Measurements from ENCODE around the gene ATP8A2.

The ATP8A2 gene

GRCh38 chr13:25881136-25881926, 509.6 kb downstream of the ATP8A2 start:
- Mint-ChIP-seq H3K27me3 (peaks cover 8% of the 10 kb centered on the region), H3K9me3 (no peaks in the 10 kb centered on the region), H3K27ac (ENCODE audit: low read depth) (no peak overlapping the region), H3K4me3 (no peak overlapping the region), H3K36me3 (ENCODE audit: insufficient read depth) (no peaks in the 10 kb centered on the region), H3K4me1 (peaks cover 13% of the 10 kb centered on the region)
- ATAC-seq (replicated peaks; ENCODE audit: extremely low read depth, poor library complexity, severe bottlenecking) (no peak), DNase-seq (ENCODE audit: low spot score in 2 of 2) (no peak)

GRCh38 chr13:25881971-25882451, 510.2 kb downstream of the ATP8A2 start:
- peaks cover 13% of the 10 kb centered on the region for H3K4me1 Mint-ChIP-seq
- DNase-seq (ENCODE audit: low spot score in 2 of 2) (no peak), ATAC-seq (replicated peaks; ENCODE audit: extremely low read depth, poor library complexity, severe bottlenecking) (no peak)
- H3K4me3 Mint-ChIP-seq = no peak overlapping the region
- no peak overlapping the region for H3K27ac Mint-ChIP-seq (ENCODE audit: low read depth)
- H3K36me3 Mint-ChIP-seq (ENCODE audit: insufficient read depth) = no peaks in the 10 kb centered on the region
- peaks cover 8% of the 10 kb centered on the region for H3K27me3 Mint-ChIP-seq
- H3K9me3 Mint-ChIP-seq = no peaks in the 10 kb centered on the region

GRCh38 chr13:25882466-25883357, 510.9 kb downstream of the ATP8A2 start:
- Mint-ChIP-seq H3K4me3 (no peak overlapping the region), H3K27ac (ENCODE audit: low read depth) (no peak overlapping the region), H3K4me1 (peaks cover 13% of the 10 kb centered on the region), H3K36me3 (ENCODE audit: insufficient read depth) (no peaks in the 10 kb centered on the region), H3K9me3 (no peaks in the 10 kb centered on the region), H3K27me3 (peaks cover 8% of the 10 kb centered on the region)
- DNase-seq (ENCODE audit: low spot score in 2 of 2) = no peak
- ATAC-seq (replicated peaks; ENCODE audit: extremely low read depth, poor library complexity, severe bottlenecking) = peak; percentile 64

GRCh38 chr13:25885418-25885817, 513.6 kb downstream of the ATP8A2 start:
- DNase-seq (ENCODE audit: low spot score in 2 of 2) = no peak
- Mint-ChIP-seq H3K4me3 (no peak overlapping the region), H3K27ac (ENCODE audit: low read depth) (peak overlapping the region; percentile 61), H3K9me3 (no peaks in the 10 kb centered on the region), H3K36me3 (ENCODE audit: insufficient read depth) (no peaks in the 10 kb centered on the region), H3K4me1 (peaks cover 13% of the 10 kb centered on the region), H3K27me3 (peaks cover 8% of the 10 kb centered on the region)
- ATAC-seq (replicated peaks; ENCODE audit: extremely low read depth, poor library complexity, severe bottlenecking) = no peak

- H3K9me3 Mint-ChIP-seq = no peaks in the 10 kb centered on the region
- H3K4me3 Mint-ChIP-seq = no peak overlapping the region
- no peaks in the 10 kb centered on the region for H3K36me3 Mint-ChIP-seq (ENCODE audit: insufficient read depth)
- no peak for ATAC-seq (replicated peaks; ENCODE audit: extremely low read depth, poor library complexity, severe bottlenecking)
- H3K27ac Mint-ChIP-seq (ENCODE audit: low read depth) = no peak overlapping the region
- H3K4me1 Mint-ChIP-seq = peaks cover 13% of the 10 kb centered on the region
- DNase-seq (ENCODE audit: low spot score in 2 of 2) = no peak
- H3K27me3 Mint-ChIP-seq = peaks cover 8% of the 10 kb centered on the region
These were observed 514.9 kb downstream of the ATP8A2 start for GRCh38 chr13:25886438-25887214.

GRCh38 chr13:25887962-25888655, 516.3 kb downstream of the ATP8A2 start:
- Mint-ChIP-seq H3K4me3 (no peak overlapping the region), H3K27me3 (peaks cover 8% of the 10 kb centered on the region), H3K4me1 (peaks cover 6% of the 10 kb centered on the region), H3K27ac (ENCODE audit: low read depth) (no peak overlapping the region), H3K36me3 (ENCODE audit: insufficient read depth) (no peaks in the 10 kb centered on the region), H3K9me3 (no peaks in the 10 kb centered on the region)
- ATAC-seq (replicated peaks; ENCODE audit: extremely low read depth, poor library complexity, severe bottlenecking) (peak; percentile 70), DNase-seq (ENCODE audit: low spot score in 2 of 2) (no peak)

- no peak overlapping the region for H3K4me3 Mint-ChIP-seq
- H3K27ac Mint-ChIP-seq (ENCODE audit: low read depth) = no peak overlapping the region
- DNase-seq (ENCODE audit: low spot score in 2 of 2) (no peak), ATAC-seq (replicated peaks; ENCODE audit: extremely low read depth, poor library complexity, severe bottlenecking) (no peak)
- no peaks in the 10 kb centered on the region for H3K36me3 Mint-ChIP-seq (ENCODE audit: insufficient read depth)
- no peaks in the 10 kb centered on the region for H3K9me3 Mint-ChIP-seq
- no peaks in the 10 kb centered on the region for H3K27me3 Mint-ChIP-seq
- H3K4me1 Mint-ChIP-seq = no peaks in the 10 kb centered on the region
These were observed 519.0 kb downstream of the ATP8A2 start for GRCh38 chr13:25890671-25891212.

- DNase-seq (ENCODE audit: low spot score in 2 of 2) (no peak), ATAC-seq (replicated peaks; ENCODE audit: extremely low read depth, poor library complexity, severe bottlenecking) (no peak)
- Mint-ChIP-seq H3K4me1 (peaks cover 21% of the 10 kb centered on the region), H3K36me3 (ENCODE audit: insufficient read depth) (no peaks in the 10 kb centered on the region), H3K4me3 (no peak overlapping the region), H3K9me3 (no peaks in the 10 kb centered on the region), H3K27me3 (no peaks in the 10 kb centered on the region), H3K27ac (ENCODE audit: low read depth) (no peak overlapping the region)
These were observed 527.2 kb downstream of the ATP8A2 start for GRCh38 chr13:25898991-25899390.

- Mint-ChIP-seq H3K27ac (ENCODE audit: low read depth) (peak overlapping the region; percentile 89), H3K4me3 (peak overlapping the region; percentile 35), H3K4me1 (peaks cover 21% of the 10 kb centered on the region), H3K9me3 (no peaks in the 10 kb centered on the region), H3K27me3 (no peaks in the 10 kb centered on the region), H3K36me3 (ENCODE audit: insufficient read depth) (no peaks in the 10 kb centered on the region)
- ATAC-seq (replicated peaks; ENCODE audit: extremely low read depth, poor library complexity, severe bottlenecking) (no peak), DNase-seq (ENCODE audit: low spot score in 2 of 2) (no peak)
These were observed 527.7 kb downstream of the ATP8A2 start for GRCh38 chr13:25899464-25899863.

GRCh38 chr13:25899952-25900351, 528.2 kb downstream of the ATP8A2 start:
- DNase-seq (ENCODE audit: low spot score in 2 of 2) (no peak), ATAC-seq (replicated peaks; ENCODE audit: extremely low read depth, poor library complexity, severe bottlenecking) (no peak)
- Mint-ChIP-seq H3K27ac (ENCODE audit: low read depth) (peak overlapping the region; percentile 89), H3K4me1 (peaks cover 21% of the 10 kb centered on the region), H3K9me3 (no peaks in the 10 kb centered on the region), H3K36me3 (ENCODE audit: insufficient read depth) (no peaks in the 10 kb centered on the region), H3K4me3 (peak overlapping the region; percentile 35), H3K27me3 (no peaks in the 10 kb centered on the region)

- Mint-ChIP-seq H3K9me3 (no peaks in the 10 kb centered on the region), H3K4me1 (peaks cover 21% of the 10 kb centered on the region), H3K27ac (ENCODE audit: low read depth) (peak overlapping the region; percentile 89), H3K36me3 (ENCODE audit: insufficient read depth) (no peaks in the 10 kb centered on the region), H3K4me3 (no peak overlapping the region), H3K27me3 (no peaks in the 10 kb centered on the region)
- DNase-seq (ENCODE audit: low spot score in 2 of 2) (peak in 1 of 2 donors; percentile 53), ATAC-seq (replicated peaks; ENCODE audit: extremely low read depth, poor library complexity, severe bottlenecking) (peak; percentile 99)
These were observed 529.9 kb downstream of the ATP8A2 start for GRCh38 chr13:25901460-25902376.

Measured in central memory CD8-positive, alpha-beta T cell (primary cell).